HepG2 (cell line): ENCODE data around the gene IQSEC1. TPM values are rescaled to one million over a fixed set of nuclear protein-coding genes. Genes with fewer than 3 reads are reported as not detected.

Source experiments
- EEA1 ChIP-seq: sonication (generic); formaldehyde crosslinking; IDR thresholded peaks from 2 replicates; pipeline ENCODE4 v1.5.1; 2020; ENCODE audit warnings: mild to moderate bottlenecking, missing genetic modification reagents, borderline replicate concordance
- FOXP1 ChIP-seq, 2 experiments: fragments of 450-650 bp in 1 of 2; IDR thresholded peaks; 2 replicates each; pipeline ENCODE4 v1.6.1; 2017 to 2018; ENCODE audit warnings: antibody characterized with exemption in 1 of 2
- HNF4A ChIP-seq: sonication (generic); formaldehyde crosslinking; IDR thresholded peaks from 2 replicates; pipeline ENCODE4 v1.4.0; 2020; ENCODE audit warnings: missing genetic modification reagents
- LCORL ChIP-seq, 2 experiments: fragments of 450-650 bp in 1 of 2; sonication (generic) in 1 of 2; formaldehyde crosslinking in 1 of 2; IDR thresholded peaks; 2 replicates each; pipeline versions ENCODE4 v1.5.0 to v1.6.1; 2017 to 2020; ENCODE audit warnings: antibody characterized with exemption in 1 of 2, missing genetic modification reagents in 1 of 2
- MXI1 ChIP-seq: IDR thresholded peaks from 3 replicates; pipeline ENCODE4 v1.6.1; 2012; ENCODE audit warnings: low read depth, low read length, inconsistent platforms, borderline replicate concordance
- MZF1 ChIP-seq: sonication (generic); formaldehyde crosslinking; IDR thresholded peaks from 2 replicates; pipeline ENCODE4 v1.8.1; 2023; ENCODE audit warnings: mild to moderate bottlenecking, missing genetic modification reagents, borderline replicate concordance
- NFIC ChIP-seq: IDR thresholded peaks from 2 replicates; pipeline ENCODE4 v1.6.1; 2012; ENCODE audit warnings: mild to moderate bottlenecking, low read length, inconsistent platforms
- NR2C2 ChIP-seq: sonication (generic); formaldehyde crosslinking; IDR thresholded peaks from 2 replicates; pipeline ENCODE4 v1.4.0; 2020; ENCODE audit warnings: missing genetic modification reagents, mild to moderate bottlenecking, moderate library complexity, borderline replicate concordance
- PHF20 ChIP-seq: sonication (generic); formaldehyde crosslinking; IDR thresholded peaks from 2 replicates; pipeline ENCODE4 v1.5.0; 2020; ENCODE audit warnings: mild to moderate bottlenecking, missing genetic modification reagents
- SMARCC2 ChIP-seq: fragments of 450-650 bp; IDR thresholded peaks from 2 replicates; pipeline ENCODE4 v1.6.1; 2017; ENCODE audit warnings: antibody characterized with exemption, mild to moderate bottlenecking
- U2AF2 ChIP-seq: fragments of 200-400 bp; formaldehyde crosslinking; IDR thresholded peaks from 2 replicates; pipeline ENCODE4 v1.6.1; 2017; ENCODE audit warnings: low read depth, mild to moderate bottlenecking, low read length
- YY1 ChIP-seq: IDR thresholded peaks from 2 replicates; pipeline ENCODE4 v1.6.1; 2011; ENCODE audit warnings: low read length, low read depth, moderate library complexity, mild to moderate bottlenecking; ENCODE audit not compliant: insufficient read depth, insufficient replicate concordance
- ZMYM2 ChIP-seq: sonication (generic); formaldehyde crosslinking; IDR thresholded peaks from 2 replicates; pipeline ENCODE4 v1.8.0; 2022; ENCODE audit warnings: mild to moderate bottlenecking, missing genetic modification reagents
- ZNF101 ChIP-seq: sonication (generic); formaldehyde crosslinking; IDR thresholded peaks from 2 replicates; pipeline ENCODE4 v1.4.0; 2020; ENCODE audit warnings: mild to moderate bottlenecking, low read depth, missing genetic modification reagents, borderline replicate concordance
- ZNF264 ChIP-seq: sonication (generic); formaldehyde crosslinking; IDR thresholded peaks from 2 replicates; pipeline ENCODE4 v1.4.0; 2020; ENCODE audit warnings: missing genetic modification reagents
- ZNF350 ChIP-seq: sonication (generic); formaldehyde crosslinking; IDR thresholded peaks from 2 replicates; pipeline ENCODE4 v1.4.0; 2020; ENCODE audit warnings: mild to moderate bottlenecking, low read depth, missing genetic modification reagents, borderline replicate concordance
- ZNF354B ChIP-seq: sonication (generic); formaldehyde crosslinking; IDR thresholded peaks from 2 replicates; pipeline ENCODE4 v1.8.0; 2022; ENCODE audit warnings: mild to moderate bottlenecking, missing genetic modification reagents
- ZNF431 ChIP-seq: sonication (generic); formaldehyde crosslinking; IDR thresholded peaks from 2 replicates; pipeline ENCODE4 v1.9.0; 2022; ENCODE audit warnings: missing genetic modification reagents, low read depth, mild to moderate bottlenecking, borderline replicate concordance
- ZNF496 ChIP-seq: sonication (generic); formaldehyde crosslinking; IDR thresholded peaks from 2 replicates; pipeline ENCODE4 v1.8.1; 2023; ENCODE audit warnings: mild to moderate bottlenecking, moderate library complexity, missing genetic modification reagents; ENCODE audit not compliant: insufficient replicate concordance
- ZNF598 ChIP-seq: sonication (generic); formaldehyde crosslinking; IDR thresholded peaks from 2 replicates; pipeline ENCODE4 v1.5.1; 2020; ENCODE audit warnings: mild to moderate bottlenecking, missing genetic modification reagents, borderline replicate concordance
- ZNF670 ChIP-seq: sonication (generic); formaldehyde crosslinking; IDR thresholded peaks from 2 replicates; pipeline ENCODE4 v1.8.0; 2022; ENCODE audit warnings: mild to moderate bottlenecking, missing genetic modification reagents, borderline replicate concordance
- ZNF720 ChIP-seq: sonication (generic); formaldehyde crosslinking; IDR thresholded peaks from 2 replicates; pipeline ENCODE4 v1.4.0; 2020; ENCODE audit warnings: missing genetic modification reagents
- polyA plus RNA-seq, 8 experiments: library from polyadenylated mRNA; depleted of rRNA in 3 of 8; stranded (reverse) in 7 of 8; unstranded in 1 of 8; fragments of >200 nt; fragmentation: Illumina TruSeq in 4 of 8; extraction: Trizol in 4 of 8; gene quantifications; 2 replicates each; pipeline versions ENCODE4 v1.2.1 to v1.2.3, GENCODE V29; 2011 to 2016; ENCODE audit warnings: low read depth in 4 of 8, missing spikeins in 1 of 8, mixed read lengths in 1 of 8; ENCODE audit not compliant: insufficient read depth in 1 of 8
- total RNA-seq, 5 experiments: library from RNA; depleted of rRNA; stranded (reverse); fragments of >200 nt; fragmentation: Illumina TruSeq; extraction: Trizol; gene quantifications; 2 replicates each; pipeline ENCODE4 v1.2.3, GENCODE V29; 2016; ENCODE audit warnings: low read depth in 1 of 5
- TF ChIP-seq, protein P1 (sequence below): sonication (generic); formaldehyde crosslinking; IDR thresholded peaks from 2 replicates; pipeline ENCODE4 v1.8.0; 2022; ENCODE audit warnings: mild to moderate bottlenecking, missing genetic modification reagents, moderate library complexity
- TF ChIP-seq, protein P2 (sequence below): sonication (generic); formaldehyde crosslinking; IDR thresholded peaks from 2 replicates; pipeline ENCODE4 v1.5.1; 2020; ENCODE audit warnings: mild to moderate bottlenecking, missing genetic modification reagents, borderline replicate concordance
- TF ChIP-seq, protein P3 (sequence below): sonication (generic); formaldehyde crosslinking; IDR thresholded peaks from 2 replicates; pipeline ENCODE4 v1.4.0; 2020; ENCODE audit warnings: missing genetic modification reagents
- TF ChIP-seq, protein P4 (sequence below): sonication (generic); formaldehyde crosslinking; IDR thresholded peaks from 2 replicates; pipeline ENCODE4 v1.4.0; 2020; ENCODE audit warnings: missing genetic modification reagents

The IQSEC1 gene
- total and polyA plus RNA-seq, 2 of the 13 experiments (the other 11 are each of a cell fraction or from before 2014, with no cell fraction given) = 17.4 to 20.2 TPM

DNA sequence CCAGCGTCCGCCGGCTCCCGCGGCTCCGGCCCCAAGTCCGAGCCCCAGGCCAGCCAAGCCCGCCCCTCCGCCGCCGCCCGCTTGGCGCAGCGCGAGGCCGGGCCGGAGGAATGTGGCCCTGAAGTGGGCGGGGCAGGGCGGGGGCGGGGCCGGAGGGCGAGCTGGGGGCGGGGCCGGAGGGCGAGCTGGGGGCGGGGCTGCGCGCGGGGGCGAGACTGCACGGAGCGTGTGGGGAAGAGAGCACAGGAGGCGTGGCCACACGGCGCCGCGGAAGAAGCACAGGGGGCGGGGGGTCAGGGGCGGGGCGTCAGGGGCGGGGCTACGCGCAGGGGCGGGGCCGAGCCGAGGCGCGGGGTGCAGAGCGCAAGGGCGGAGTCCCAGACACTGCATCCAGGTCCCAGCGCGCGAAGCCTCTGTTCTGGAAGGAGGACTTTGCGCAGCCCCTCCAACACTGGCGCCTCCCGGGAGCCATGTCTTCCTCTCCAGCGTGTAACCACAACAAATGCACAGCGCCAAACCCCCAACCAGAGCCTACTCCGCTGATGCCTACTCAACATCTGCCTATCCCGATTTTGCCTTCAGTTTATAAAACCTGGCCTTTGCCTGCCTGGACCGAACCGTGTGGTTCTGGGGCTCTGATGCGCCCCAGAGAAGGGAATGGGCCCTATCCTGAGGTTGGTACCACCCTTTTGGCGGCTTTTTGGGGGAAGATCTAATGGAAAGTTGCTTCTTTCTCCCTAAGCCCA, 105.5 kb downstream of the IQSEC1 start (continued):
- TF ChIP-seq MXI1 = peak; percentile 8; the same call in 1 of the 3 replicates
- no peak for TF ChIP-seq EEA1 (CRISPR knock-in tag)
- no peak for TF ChIP-seq LCORL (IDR thresholded peaks at IDR 0.05)
- TF ChIP-seq LCORL (CRISPR knock-in tag; IDR thresholded peaks at IDR 0.05) = peak; percentile 30; the same call in 1 of the 2 replicates
- TF ChIP-seq ZNF720 (CRISPR knock-in tag) = no peak
- no peak for TF ChIP-seq SMARCC2
- no peak for TF ChIP-seq ZNF670
- no peak for TF ChIP-seq MZF1 (CRISPR knock-in tag)
- TF ChIP-seq, protein P1, sequence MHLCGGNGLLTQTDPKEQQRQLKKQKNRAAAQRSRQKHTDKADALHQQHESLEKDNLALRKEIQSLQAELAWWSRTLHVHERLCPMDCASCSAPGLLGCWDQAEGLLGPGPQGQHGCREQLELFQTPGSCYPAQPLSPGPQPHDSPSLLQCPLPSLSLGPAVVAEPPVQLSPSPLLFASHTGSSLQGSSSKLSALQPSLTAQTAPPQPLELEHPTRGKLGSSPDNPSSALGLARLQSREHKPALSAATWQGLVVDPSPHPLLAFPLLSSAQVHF (CRISPR knock-in tag) = no peak
- TF ChIP-seq ZNF431 (CRISPR knock-in tag) = no peak
- no peak for TF ChIP-seq ZNF598 (CRISPR knock-in tag)
- TF ChIP-seq ZNF354B (CRISPR knock-in tag) = no peak
- TF ChIP-seq, protein P2, sequence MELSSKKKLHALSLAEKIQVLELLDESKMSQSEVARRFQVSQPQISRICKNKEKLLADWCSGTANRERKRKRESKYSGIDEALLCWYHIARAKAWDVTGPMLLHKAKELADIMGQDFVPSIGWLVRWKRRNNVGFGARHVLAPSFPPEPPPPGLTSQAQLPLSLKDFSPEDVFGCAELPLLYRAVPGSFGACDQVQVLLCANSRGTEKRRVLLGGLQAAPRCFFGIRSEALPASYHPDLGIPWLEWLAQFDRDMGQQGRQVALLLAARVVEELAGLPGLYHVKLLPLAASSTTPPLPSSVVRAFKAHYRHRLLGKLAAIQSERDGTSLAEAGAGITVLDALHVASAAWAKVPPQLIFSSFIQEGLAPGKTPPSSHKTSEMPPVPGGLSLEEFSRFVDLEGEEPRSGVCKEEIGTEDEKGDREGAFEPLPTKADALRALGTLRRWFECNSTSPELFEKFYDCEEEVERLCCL (CRISPR knock-in tag) = no peak
- no peak for TF ChIP-seq ZNF101 (CRISPR knock-in tag)
- TF ChIP-seq, protein P3, sequence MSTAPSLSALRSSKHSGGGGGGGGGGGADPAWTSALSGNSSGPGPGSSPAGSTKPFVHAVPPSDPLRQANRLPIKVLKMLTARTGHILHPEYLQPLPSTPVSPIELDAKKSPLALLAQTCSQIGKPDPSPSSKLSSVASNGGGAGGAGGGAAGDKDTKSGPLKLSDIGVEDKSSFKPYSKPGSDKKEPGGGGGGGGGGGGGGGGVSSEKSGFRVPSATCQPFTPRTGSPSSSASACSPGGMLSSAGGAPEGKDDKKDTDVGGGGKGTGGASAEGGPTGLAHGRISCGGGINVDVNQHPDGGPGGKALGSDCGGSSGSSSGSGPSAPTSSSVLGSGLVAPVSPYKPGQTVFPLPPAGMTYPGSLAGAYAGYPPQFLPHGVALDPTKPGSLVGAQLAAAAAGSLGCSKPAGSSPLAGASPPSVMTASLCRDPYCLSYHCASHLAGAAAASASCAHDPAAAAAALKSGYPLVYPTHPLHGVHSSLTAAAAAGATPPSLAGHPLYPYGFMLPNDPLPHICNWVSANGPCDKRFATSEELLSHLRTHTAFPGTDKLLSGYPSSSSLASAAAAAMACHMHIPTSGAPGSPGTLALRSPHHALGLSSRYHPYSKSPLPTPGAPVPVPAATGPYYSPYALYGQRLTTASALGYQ (CRISPR knock-in tag) = no peak
- TF ChIP-seq, protein P4, sequence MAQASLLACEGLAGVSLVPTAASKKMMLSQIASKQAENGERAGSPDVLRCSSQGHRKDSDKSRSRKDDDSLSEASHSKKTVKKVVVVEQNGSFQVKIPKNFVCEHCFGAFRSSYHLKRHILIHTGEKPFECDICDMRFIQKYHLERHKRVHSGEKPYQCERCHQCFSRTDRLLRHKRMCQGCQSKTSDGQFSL (CRISPR knock-in tag) = peak; percentile 53; the same call in 1 of the 2 replicates
- no peak for TF ChIP-seq NFIC
- no peak for TF ChIP-seq NR2C2 (CRISPR knock-in tag)
- TF ChIP-seq ZNF496 (CRISPR knock-in tag) = no peak
- peak; percentile 74 for TF ChIP-seq YY1
- TF ChIP-seq U2AF2 = no peak
- TF ChIP-seq FOXP1 (IDR thresholded peaks at IDR 0.05) = no peak
- TF ChIP-seq FOXP1 (CRISPR knock-in tag; IDR thresholded peaks at IDR 0.05) = 0 out of 2 replicates have a peak, but pooled peaks have one; percentile 14
- no peak for TF ChIP-seq ZNF350 (CRISPR knock-in tag)
- peak; percentile 80 for TF ChIP-seq HNF4A (CRISPR knock-in tag)
- TF ChIP-seq ZMYM2 (CRISPR knock-in tag) = no peak
- TF ChIP-seq PHF20 = peak; percentile 32; the same call in 1 of the 2 replicates
- TF ChIP-seq ZNF264 = no peak
